GM18520 (cell line): ENCODE data around the gene KCMF1.

Experiments
- ATAC-seq: cut with Tn5 transposase; IDR thresholded peaks from one replicate; pipeline ENCODE4 v1.9.1; 2021; ENCODE audit not compliant: unreplicated experiment

The KCMF1 gene

GRCh38 chr2:85076618-85077274, 105.8 kb downstream of the KCMF1 start:
- ATAC-seq: no peak

DNA sequence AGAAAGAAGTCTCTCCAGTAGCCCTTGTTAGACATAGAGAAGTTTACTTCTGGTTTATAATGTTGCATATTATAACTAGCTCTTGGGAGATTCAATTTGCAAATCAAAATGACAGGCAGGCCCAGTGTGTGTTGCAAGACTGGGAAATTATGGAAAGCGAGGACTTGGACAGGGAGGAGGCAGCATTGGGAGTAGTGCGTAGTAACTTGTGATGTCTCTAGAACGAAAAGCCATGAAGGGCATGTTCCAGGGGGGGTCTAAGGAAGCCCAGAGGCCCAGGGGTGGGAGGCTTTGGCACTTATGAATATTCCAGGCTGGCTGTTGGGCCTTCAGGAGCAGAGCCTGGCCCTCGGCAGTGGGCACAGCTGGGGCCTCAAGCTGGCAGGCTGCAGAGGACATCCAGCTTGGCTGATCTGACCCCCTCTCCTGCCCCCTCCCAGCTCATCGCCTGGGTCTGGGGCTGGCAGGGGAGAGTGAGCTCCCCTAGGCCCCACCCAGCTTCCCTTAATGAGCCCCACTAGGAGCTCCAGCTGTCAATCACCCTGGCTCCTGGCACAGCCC, 107.0 kb downstream of the KCMF1 start:
- ATAC-seq: no peak

DNA sequence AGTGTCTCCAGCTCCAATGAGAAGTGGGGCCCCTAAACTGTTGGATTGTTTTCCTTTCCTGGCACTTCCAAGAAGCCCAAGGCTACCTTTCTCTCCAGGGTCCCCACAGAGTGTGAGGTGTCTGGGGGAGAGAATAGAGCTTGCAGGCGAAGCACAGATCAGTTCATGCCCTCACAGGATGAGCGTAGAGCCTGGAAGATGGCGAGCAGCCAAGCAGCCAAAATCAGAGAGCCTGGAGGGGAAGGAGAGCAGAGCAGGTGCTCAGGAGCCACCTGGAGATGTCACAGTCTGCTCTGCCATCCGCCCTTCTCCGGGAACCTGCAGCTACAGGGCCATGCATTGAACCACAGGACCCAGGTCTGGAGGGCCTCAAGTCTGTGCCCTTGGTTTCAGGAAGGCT, 107.6 kb downstream of the KCMF1 start:
- no peak for ATAC-seq

GRCh38 chr2:85083092-85083491, 112.1 kb downstream of the KCMF1 start:
- no peak for ATAC-seq

- ATAC-seq: no peak
These were observed 114.6 kb downstream of the KCMF1 start for GRCh38 chr2:85085563-85085962.

GRCh38 chr2:85087541-85087940, 116.6 kb downstream of the KCMF1 start:
- no peak for ATAC-seq

GRCh38 chr2:85088921-85089320, 118.0 kb downstream of the KCMF1 start:
- no peak for ATAC-seq

DNA sequence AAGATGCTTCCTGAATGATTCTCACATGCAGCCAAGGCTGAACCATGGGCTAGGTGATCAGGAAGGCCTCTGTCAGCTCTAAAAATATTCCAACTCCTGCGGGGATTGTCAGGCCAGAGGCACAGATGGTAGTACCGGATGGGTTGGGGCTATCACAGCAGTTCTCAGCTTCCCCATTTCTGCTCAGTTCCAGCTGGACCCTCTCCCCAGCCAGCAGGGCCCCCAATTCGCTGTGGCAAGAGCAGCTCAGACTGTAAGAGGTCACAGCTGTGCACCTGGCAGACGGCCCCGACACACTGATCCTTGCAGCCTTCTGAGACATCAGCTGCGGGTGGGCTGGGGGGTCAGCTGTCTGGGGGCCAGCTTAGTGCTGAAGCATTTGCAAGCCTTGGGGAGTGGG, 118.6 kb downstream of the KCMF1 start:
- ATAC-seq: no peak

DNA sequence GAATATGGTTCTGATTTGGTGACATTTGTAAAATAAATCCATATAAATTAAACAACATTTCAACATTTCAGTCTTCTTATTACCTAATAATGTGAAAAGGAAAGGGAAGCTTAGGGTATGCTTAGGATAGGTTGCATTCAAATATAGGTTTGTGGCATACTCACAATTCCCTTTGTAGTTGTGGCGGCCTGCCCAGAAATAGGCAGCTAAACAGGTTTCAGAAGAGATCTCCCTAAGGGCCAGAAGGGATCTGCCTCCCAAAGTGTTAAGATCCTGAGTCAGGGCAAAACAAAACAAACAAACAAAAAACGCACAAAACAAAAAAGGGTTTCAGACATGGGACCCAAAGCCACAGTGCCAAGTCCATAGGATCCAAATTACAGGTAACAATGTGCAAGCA, 120.9 kb downstream of the KCMF1 start:
- no peak for ATAC-seq

- ATAC-seq: no peak
These were observed 124.1 kb downstream of the KCMF1 start for GRCh38 chr2:85095094-85095493.

DNA sequence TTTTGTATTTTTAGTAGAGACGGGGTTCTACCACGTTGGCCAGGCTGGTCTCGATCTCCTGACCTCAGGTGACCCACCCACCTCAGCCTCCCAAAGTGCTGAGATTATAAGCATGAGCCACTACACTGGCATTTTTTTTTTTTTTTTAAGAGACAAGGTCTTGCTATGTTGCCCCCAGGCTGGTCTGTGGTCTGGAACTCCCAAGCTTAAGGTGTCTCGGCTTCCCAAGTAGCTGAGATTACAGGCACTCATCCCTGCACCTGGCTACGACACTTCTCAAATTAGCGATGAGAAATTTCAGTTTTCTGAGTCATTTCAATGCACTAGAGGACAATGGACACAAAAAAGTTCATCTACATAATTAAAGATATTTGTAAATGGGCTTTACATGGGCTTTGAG, 125.7 kb downstream of the KCMF1 start:
- no peak for ATAC-seq

GRCh38 chr2:85104228-85104627, 133.3 kb downstream of the KCMF1 start:
- no peak for ATAC-seq

GRCh38 chr2:85106489-85107180, 135.7 kb downstream of the KCMF1 start:
- ATAC-seq: no peak
